ENCODE results near the gene INSM1. TPM values are rescaled to one million over a fixed set of nuclear protein-coding genes. Genes with fewer than 3 reads are reported as not detected.

Gene INSM1
- polyA plus RNA-seq, 1 donor (not counting 4 experiments of a cell fraction or from before 2014, with no cell fraction given) = not detected

GRCh38 chr20:20371681-20372080 lies 3.8 kb downstream of the INSM1 start:
- no peaks in the 10 kb centered on the region for H4K20me1 ChIP-seq (ENCODE audit: control insufficient read depth, extremely low read depth, insufficient read depth, low read length)
- no peaks in the 10 kb centered on the region for H3K36me3 ChIP-seq (ENCODE audit: control insufficient read depth in 2 of 2, extremely low read depth in 1 of 2, insufficient read depth in 2 of 2, low read length in 2 of 2)
- dilution Hi-C loops (cut with MboI; ENCODE audit: extremely low pct_ligation_motif_present, low sequenced_read_pairs) = no loop called here
- FAIRE-seq (no peak), DNase-seq (ENCODE audit: low read depth, low spot score) (no peak)
- TF ChIP-seq EZH2 (IDR thresholded peaks at IDR 0.05; ENCODE audit: low read length) = no peak
- TF ChIP-seq, protein P1, sequence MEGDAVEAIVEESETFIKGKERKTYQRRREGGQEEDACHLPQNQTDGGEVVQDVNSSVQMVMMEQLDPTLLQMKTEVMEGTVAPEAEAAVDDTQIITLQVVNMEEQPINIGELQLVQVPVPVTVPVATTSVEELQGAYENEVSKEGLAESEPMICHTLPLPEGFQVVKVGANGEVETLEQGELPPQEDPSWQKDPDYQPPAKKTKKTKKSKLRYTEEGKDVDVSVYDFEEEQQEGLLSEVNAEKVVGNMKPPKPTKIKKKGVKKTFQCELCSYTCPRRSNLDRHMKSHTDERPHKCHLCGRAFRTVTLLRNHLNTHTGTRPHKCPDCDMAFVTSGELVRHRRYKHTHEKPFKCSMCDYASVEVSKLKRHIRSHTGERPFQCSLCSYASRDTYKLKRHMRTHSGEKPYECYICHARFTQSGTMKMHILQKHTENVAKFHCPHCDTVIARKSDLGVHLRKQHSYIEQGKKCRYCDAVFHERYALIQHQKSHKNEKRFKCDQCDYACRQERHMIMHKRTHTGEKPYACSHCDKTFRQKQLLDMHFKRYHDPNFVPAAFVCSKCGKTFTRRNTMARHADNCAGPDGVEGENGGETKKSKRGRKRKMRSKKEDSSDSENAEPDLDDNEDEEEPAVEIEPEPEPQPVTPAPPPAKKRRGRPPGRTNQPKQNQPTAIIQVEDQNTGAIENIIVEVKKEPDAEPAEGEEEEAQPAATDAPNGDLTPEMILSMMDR (optimal IDR thresholded peaks at IDR 0.05 in 1 of 3, IDR thresholded peaks at IDR 0.05 in 1 of 3, conservative IDR thresholded peaks at IDR 0.05 in 1 of 3; ENCODE audit: extremely low read depth in 1 of 3, insufficient read depth in 2 of 3, low read length in 3 of 3) = no peak
- no peak overlapping the region for H3K4me3 ChIP-seq (ENCODE audit: control insufficient read depth in 2 of 3, extremely low read depth in 1 of 3, insufficient read depth in 2 of 3, low read depth in 1 of 3, low read length in 3 of 3)
- H3K4me2 ChIP-seq (ENCODE audit: control insufficient read depth, extremely low read depth, insufficient read depth, low read depth, low read length) = no peak overlapping the region
- H3K4me1 ChIP-seq (ENCODE audit: control insufficient read depth, extremely low read depth, insufficient read depth, low read length) = peaks cover 5% of the 10 kb centered on the region
- no peaks in the 10 kb centered on the region for H3K9me3 ChIP-seq (ENCODE audit: control insufficient read depth, low read depth, low read length)
- no peak overlapping the region for H2AFZ ChIP-seq (ENCODE audit: control insufficient read depth, low read length)
- H3K27me3 ChIP-seq (ENCODE audit: control insufficient read depth, extremely low read depth, insufficient read depth, low read length) = peaks cover 52% of the 10 kb centered on the region
- H3K9me1 ChIP-seq (ENCODE audit: control insufficient read depth, extremely low read depth, insufficient read depth, low read length) = no peaks in the 10 kb centered on the region
- no peak overlapping the region for H3K27ac ChIP-seq (ENCODE audit: control insufficient read depth, insufficient read depth, low read length)
- H3K9ac ChIP-seq (ENCODE audit: control insufficient read depth, extremely low read depth, insufficient read depth, low read length) = no peak overlapping the region
- H3K79me2 ChIP-seq (ENCODE audit: control insufficient read depth, insufficient read depth, low read length) = no peaks in the 10 kb centered on the region

- Histone ChIP-seq H3K79me2 (ENCODE audit: control insufficient read depth, insufficient read depth, low read length) (no peaks in the 10 kb centered on the region), H3K4me2 (ENCODE audit: control insufficient read depth, extremely low read depth, insufficient read depth, low read depth, low read length) (peak overlapping the region; percentile 12), H3K9ac (ENCODE audit: control insufficient read depth, extremely low read depth, insufficient read depth, low read length) (no peak overlapping the region), H4K20me1 (ENCODE audit: control insufficient read depth, extremely low read depth, insufficient read depth, low read length) (no peaks in the 10 kb centered on the region), H3K27ac (ENCODE audit: control insufficient read depth, insufficient read depth, low read length) (no peak overlapping the region), H3K9me1 (ENCODE audit: control insufficient read depth, extremely low read depth, insufficient read depth, low read length) (no peaks in the 10 kb centered on the region), H3K36me3 (ENCODE audit: control insufficient read depth in 2 of 2, extremely low read depth in 1 of 2, insufficient read depth in 2 of 2, low read length in 2 of 2) (no peaks in the 10 kb centered on the region), H3K9me3 (ENCODE audit: control insufficient read depth, low read depth, low read length) (no peaks in the 10 kb centered on the region), H3K4me3 (ENCODE audit: control insufficient read depth in 2 of 3, extremely low read depth in 1 of 3, insufficient read depth in 2 of 3, low read depth in 1 of 3, low read length in 3 of 3) (peak overlapping the region in 1 of 3 experiments; percentile 21), H3K27me3 (ENCODE audit: control insufficient read depth, extremely low read depth, insufficient read depth, low read length) (peaks cover 38% of the 10 kb centered on the region), H3K4me1 (ENCODE audit: control insufficient read depth, extremely low read depth, insufficient read depth, low read length) (peaks cover 5% of the 10 kb centered on the region), H2AFZ (ENCODE audit: control insufficient read depth, low read length) (no peak overlapping the region)
- TF ChIP-seq, protein P1 (optimal IDR thresholded peaks at IDR 0.05 in 1 of 3, IDR thresholded peaks at IDR 0.05 in 1 of 3, conservative IDR thresholded peaks at IDR 0.05 in 1 of 3; ENCODE audit: extremely low read depth in 1 of 3, insufficient read depth in 2 of 3, low read length in 3 of 3) = no peak
- no peak for TF ChIP-seq EZH2 (IDR thresholded peaks at IDR 0.05; ENCODE audit: low read length)
- DNase-seq (ENCODE audit: low read depth, low spot score) = peak; percentile 26
- FAIRE-seq = peak; percentile 81
- dilution Hi-C loops (cut with MboI; ENCODE audit: extremely low pct_ligation_motif_present, low sequenced_read_pairs) = no loop called here
Observed at GRCh38 chr20:20373091-20373571, 5.2 kb downstream of the INSM1 start.
